ENCODE results near the gene SLC23A1.
"Not testable (repeated sequence)": the region's sequence is repeated elsewhere in the genome, so short reads cannot be mapped to it uniquely, and the experiment has no call there.

SLC23A1 gene

DNA sequence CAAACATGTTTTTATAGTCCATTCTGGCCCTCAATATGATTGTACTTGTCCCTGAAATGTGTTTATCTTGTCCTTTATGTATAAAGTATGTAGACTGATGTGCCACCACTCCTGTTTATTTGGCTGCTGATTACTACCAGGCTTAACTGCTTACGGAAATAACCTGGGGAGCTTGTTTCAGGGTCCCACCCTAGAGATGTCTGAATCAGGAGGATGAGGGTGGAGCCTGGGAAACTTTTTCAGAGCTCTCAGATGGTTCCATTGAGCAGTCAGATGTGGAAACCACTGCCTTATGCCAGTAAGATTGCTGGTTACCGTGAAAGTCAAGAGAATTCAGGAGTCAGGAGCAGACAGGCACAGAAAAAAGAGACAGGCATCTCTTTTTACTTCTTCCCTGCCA lies 19.2 kb downstream of the SLC23A1 start:
- Histone ChIP-seq H3K4me3 (IDR thresholded peaks at IDR 0.05; ENCODE audit: insufficient read depth, low read depth, low read length) (no peak overlapping the region), H3K27ac (no peak overlapping the region), H3K4me2 (no peak overlapping the region), H4K20me1 (ENCODE audit: insufficient read depth) (no peaks in the 10 kb centered on the region), H3K4me1 (ENCODE audit: low read depth, poor library complexity, severe bottlenecking) (peaks cover 3% of the 10 kb centered on the region), H3K79me2 (ENCODE audit: insufficient read depth, low read depth) (peaks cover 15% of the 10 kb centered on the region; the same call in 1 of the 2 replicates), H3K36me3 (ENCODE audit: insufficient read depth) (peaks cover 3% of the 10 kb centered on the region; the same call in 1 of the 2 replicates), H3K27me3 (ENCODE audit: insufficient read depth, low read depth) (no peaks in the 10 kb centered on the region), H2AFZ (ENCODE audit: low read depth) (no peak overlapping the region), H3K9ac (no peak overlapping the region)
- no peak for TF ChIP-seq CTCF (conservative IDR thresholded peaks at IDR 0.05; ENCODE audit: low read depth, low read length)

- Histone ChIP-seq H4K20me1 (ENCODE audit: insufficient read depth) (no peaks in the 10 kb centered on the region), H3K27me3 (ENCODE audit: insufficient read depth, low read depth) (no peaks in the 10 kb centered on the region), H3K9ac (no peak overlapping the region), H3K27ac (no peak overlapping the region), H3K36me3 (ENCODE audit: insufficient read depth) (peaks cover under 1% of the 10 kb centered on the region; the same call in 1 of the 2 replicates), H3K4me1 (ENCODE audit: low read depth, poor library complexity, severe bottlenecking) (no peaks in the 10 kb centered on the region), H3K79me2 (ENCODE audit: insufficient read depth, low read depth) (peaks cover 35% of the 10 kb centered on the region; the same call in 1 of the 2 replicates), H3K4me2 (no peak overlapping the region), H3K4me3 (IDR thresholded peaks at IDR 0.05; ENCODE audit: insufficient read depth, low read depth, low read length) (no peak overlapping the region), H2AFZ (ENCODE audit: low read depth) (no peak overlapping the region)
- no peak for TF ChIP-seq CTCF (conservative IDR thresholded peaks at IDR 0.05; ENCODE audit: low read depth, low read length)
These were observed 21.2 kb downstream of the SLC23A1 start for GRCh38 chr5:139361835-139362429.

DNA sequence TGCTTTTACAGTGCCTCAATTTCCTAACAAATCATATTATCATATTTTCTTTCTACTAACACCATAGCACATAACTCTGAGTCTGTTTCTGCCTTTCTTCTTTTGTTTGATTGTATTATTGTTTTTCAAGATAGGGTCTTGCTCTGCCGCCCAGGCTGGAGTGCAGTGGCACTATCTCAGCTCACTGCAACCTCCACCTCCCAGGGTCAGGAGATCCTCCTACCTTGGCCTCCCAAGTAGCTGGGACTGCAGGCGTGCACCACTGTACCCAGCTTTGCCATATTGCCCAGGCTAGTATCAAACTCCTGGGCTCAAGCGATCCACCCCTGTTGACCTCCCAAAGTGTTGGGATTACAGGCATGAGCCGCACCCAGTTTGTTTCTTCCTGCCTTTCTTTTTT lies 22.7 kb downstream of the SLC23A1 start:
- TF ChIP-seq CTCF (conservative IDR thresholded peaks at IDR 0.05; ENCODE audit: low read depth, low read length): no peak
- Histone ChIP-seq H3K36me3 (ENCODE audit: insufficient read depth) (no peaks in the 10 kb centered on the region; the same call in 1 of the 2 replicates), H3K4me3 (IDR thresholded peaks at IDR 0.05; ENCODE audit: insufficient read depth, low read depth, low read length) (no peak overlapping the region), H3K4me1 (ENCODE audit: low read depth, poor library complexity, severe bottlenecking) (no peaks in the 10 kb centered on the region), H3K4me2 (no peak overlapping the region), H2AFZ (ENCODE audit: low read depth) (no peak overlapping the region), H3K27ac (no peak overlapping the region), H3K27me3 (ENCODE audit: insufficient read depth, low read depth) (no peaks in the 10 kb centered on the region), H3K79me2 (ENCODE audit: insufficient read depth, low read depth) (peaks cover 50% of the 10 kb centered on the region), H3K9ac (no peak overlapping the region), H4K20me1 (ENCODE audit: insufficient read depth) (no peaks in the 10 kb centered on the region)

DNA sequence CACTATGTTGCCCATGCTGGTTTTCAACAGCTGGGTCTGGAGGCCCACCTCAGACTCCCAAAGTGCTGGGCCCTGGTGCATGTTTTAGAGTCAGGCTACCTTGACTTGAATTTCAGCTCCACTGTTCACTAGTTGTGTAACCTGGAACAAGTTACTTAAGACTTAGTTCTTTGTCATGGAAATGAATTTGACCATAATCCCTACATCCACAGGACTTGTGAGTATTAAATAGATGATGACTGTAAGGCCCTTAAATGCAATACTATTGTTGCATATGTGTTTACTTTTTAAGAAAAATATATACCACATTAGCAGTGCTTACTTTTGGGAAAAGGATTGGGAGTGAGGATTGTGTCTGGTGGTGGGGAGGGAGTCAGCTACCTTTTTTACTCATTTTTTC lies 25.0 kb downstream of the SLC23A1 start:
- H2AFZ ChIP-seq (ENCODE audit: low read depth): no peak overlapping the region
- no peaks in the 10 kb centered on the region for H3K36me3 ChIP-seq (ENCODE audit: insufficient read depth)
- no peak for TF ChIP-seq CTCF (conservative IDR thresholded peaks at IDR 0.05; ENCODE audit: low read depth, low read length)
- H3K27ac ChIP-seq: no peak overlapping the region
- no peaks in the 10 kb centered on the region for H4K20me1 ChIP-seq (ENCODE audit: insufficient read depth)
- H3K4me2 ChIP-seq: no peak overlapping the region
- peaks cover 67% of the 10 kb centered on the region for H3K79me2 ChIP-seq (ENCODE audit: insufficient read depth, low read depth)
- no peak overlapping the region for H3K4me3 ChIP-seq (IDR thresholded peaks at IDR 0.05; ENCODE audit: insufficient read depth, low read depth, low read length)
- H3K4me1 ChIP-seq (ENCODE audit: low read depth, poor library complexity, severe bottlenecking): no peaks in the 10 kb centered on the region
- H3K27me3 ChIP-seq (ENCODE audit: insufficient read depth, low read depth): no peaks in the 10 kb centered on the region
- H3K9ac ChIP-seq: no peak overlapping the region

DNA sequence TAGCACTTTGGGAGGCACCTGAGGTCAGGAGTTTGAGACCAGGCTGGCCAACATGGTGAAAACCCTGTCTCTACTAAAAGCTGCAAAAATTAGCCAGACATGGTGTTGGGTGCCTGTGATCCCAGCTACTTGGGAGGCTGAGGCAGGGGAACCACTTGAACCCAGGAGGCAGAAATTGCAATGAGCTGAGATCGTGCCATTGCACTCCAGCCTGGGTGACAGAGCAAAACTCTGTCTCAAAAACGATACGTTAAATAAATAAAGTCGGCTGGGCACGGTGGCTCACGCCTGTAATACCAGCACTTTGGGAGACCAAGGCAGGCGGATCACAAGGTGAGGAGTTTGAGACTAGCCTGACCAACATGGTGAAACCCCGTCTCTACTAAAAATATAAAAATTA lies 27.2 kb downstream of the SLC23A1 start:
- H3K27ac ChIP-seq; H3K36me3 ChIP-seq (ENCODE audit: insufficient read depth); H3K4me1 ChIP-seq (ENCODE audit: low read depth, poor library complexity, severe bottlenecking); H4K20me1 ChIP-seq (ENCODE audit: insufficient read depth); H2AFZ ChIP-seq (ENCODE audit: low read depth); H3K27me3 ChIP-seq (ENCODE audit: insufficient read depth, low read depth); H3K9ac ChIP-seq; H3K4me2 ChIP-seq; H3K4me3 ChIP-seq (IDR thresholded peaks at IDR 0.05; ENCODE audit: insufficient read depth, low read depth, low read length): not testable (repeated sequence)
- H3K79me2 ChIP-seq (ENCODE audit: insufficient read depth, low read depth): peaks cover 87% of the 10 kb centered on the region

All from KMS-11 (cell line).